Neural cell (in vitro differentiated cells): Measurements from ENCODE around the gene KIFC1.

Experiments used
- EP300 ChIP-seq: fragments of 450-650 bp; conservative IDR thresholded peaks from 2 replicates; pipeline ENCODE4 v1.6.1; 2014; ENCODE audit warnings: antibody characterized with exemption, mild to moderate bottlenecking, moderate library complexity; ENCODE audit not compliant: poor library complexity, severe bottlenecking
- EZH2 ChIP-seq: fragments of 200-600, 300-800 bp; shearing (Covaris generic), sonication (generic); IDR thresholded peaks from 2 replicates; pipeline ENCODE4 v1.6.1; 2014; ENCODE audit warnings: antibody characterized with exemption, low read length, borderline replicate concordance, mild to moderate bottlenecking; ENCODE audit not compliant: insufficient read depth, poor library complexity, severe bottlenecking
- MXI1 ChIP-seq: fragments of 450-650 bp; conservative IDR thresholded peaks from 2 replicates; pipeline ENCODE4 v1.6.1; 2014; ENCODE audit warnings: antibody characterized with exemption, mild to moderate bottlenecking; ENCODE audit not compliant: poor library complexity, severe bottlenecking
- POLR2AphosphoS5 ChIP-seq: IDR thresholded peaks from 2 replicates; pipeline ENCODE4 v1.6.1; 2012
- RAD21 ChIP-seq: fragments of 450-650 bp; conservative IDR thresholded peaks from 2 replicates; pipeline ENCODE4 v1.6.1; 2014; ENCODE audit warnings: antibody characterized with exemption, mild to moderate bottlenecking, moderate library complexity
- TAF1 ChIP-seq: IDR thresholded peaks from 2 replicates; pipeline ENCODE4 v1.6.1; 2012; ENCODE audit warnings: low read depth
- TF ChIP-seq, protein P1 (sequence below): fragments of 450-650 bp; IDR thresholded peaks from 2 replicates; pipeline ENCODE4 v1.5.1; 2014; ENCODE audit warnings: antibody characterized with exemption, mild to moderate bottlenecking, moderate library complexity; ENCODE audit not compliant: poor library complexity, severe bottlenecking
- TF ChIP-seq, protein P2 (sequence below): IDR thresholded peaks from 2 replicates; pipeline ENCODE4 v1.6.1; 2012; ENCODE audit warnings: borderline replicate concordance

DNA sequence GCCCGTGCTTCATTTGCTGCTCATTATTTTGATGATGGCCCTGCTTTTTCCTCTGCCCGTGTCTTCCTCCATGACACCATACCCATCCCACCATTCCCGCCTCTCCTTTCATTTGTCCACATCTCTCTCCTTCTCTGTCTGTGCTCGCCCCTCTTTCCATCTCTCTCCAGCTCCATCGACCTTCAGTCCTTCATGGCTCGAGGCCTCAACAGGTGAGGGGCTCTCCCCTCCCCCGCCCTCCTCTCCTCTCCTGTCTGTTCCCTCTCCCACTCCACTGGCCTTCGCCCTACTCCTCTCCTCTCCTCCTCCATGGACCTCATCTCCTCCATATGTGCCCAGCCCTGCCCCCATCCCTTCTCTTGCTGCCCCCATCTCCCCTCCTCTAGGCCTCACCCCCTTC, 50.7 kb downstream of the KIFC1 start:
- no peak for TF ChIP-seq POLR2AphosphoS5
- TF ChIP-seq, protein P1, sequence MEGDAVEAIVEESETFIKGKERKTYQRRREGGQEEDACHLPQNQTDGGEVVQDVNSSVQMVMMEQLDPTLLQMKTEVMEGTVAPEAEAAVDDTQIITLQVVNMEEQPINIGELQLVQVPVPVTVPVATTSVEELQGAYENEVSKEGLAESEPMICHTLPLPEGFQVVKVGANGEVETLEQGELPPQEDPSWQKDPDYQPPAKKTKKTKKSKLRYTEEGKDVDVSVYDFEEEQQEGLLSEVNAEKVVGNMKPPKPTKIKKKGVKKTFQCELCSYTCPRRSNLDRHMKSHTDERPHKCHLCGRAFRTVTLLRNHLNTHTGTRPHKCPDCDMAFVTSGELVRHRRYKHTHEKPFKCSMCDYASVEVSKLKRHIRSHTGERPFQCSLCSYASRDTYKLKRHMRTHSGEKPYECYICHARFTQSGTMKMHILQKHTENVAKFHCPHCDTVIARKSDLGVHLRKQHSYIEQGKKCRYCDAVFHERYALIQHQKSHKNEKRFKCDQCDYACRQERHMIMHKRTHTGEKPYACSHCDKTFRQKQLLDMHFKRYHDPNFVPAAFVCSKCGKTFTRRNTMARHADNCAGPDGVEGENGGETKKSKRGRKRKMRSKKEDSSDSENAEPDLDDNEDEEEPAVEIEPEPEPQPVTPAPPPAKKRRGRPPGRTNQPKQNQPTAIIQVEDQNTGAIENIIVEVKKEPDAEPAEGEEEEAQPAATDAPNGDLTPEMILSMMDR, result no peak
- no peak for TF ChIP-seq MXI1
- no peak for TF ChIP-seq EZH2
- TF ChIP-seq EP300, result no peak
- no peak for TF ChIP-seq TAF1
- TF ChIP-seq, protein P2, sequence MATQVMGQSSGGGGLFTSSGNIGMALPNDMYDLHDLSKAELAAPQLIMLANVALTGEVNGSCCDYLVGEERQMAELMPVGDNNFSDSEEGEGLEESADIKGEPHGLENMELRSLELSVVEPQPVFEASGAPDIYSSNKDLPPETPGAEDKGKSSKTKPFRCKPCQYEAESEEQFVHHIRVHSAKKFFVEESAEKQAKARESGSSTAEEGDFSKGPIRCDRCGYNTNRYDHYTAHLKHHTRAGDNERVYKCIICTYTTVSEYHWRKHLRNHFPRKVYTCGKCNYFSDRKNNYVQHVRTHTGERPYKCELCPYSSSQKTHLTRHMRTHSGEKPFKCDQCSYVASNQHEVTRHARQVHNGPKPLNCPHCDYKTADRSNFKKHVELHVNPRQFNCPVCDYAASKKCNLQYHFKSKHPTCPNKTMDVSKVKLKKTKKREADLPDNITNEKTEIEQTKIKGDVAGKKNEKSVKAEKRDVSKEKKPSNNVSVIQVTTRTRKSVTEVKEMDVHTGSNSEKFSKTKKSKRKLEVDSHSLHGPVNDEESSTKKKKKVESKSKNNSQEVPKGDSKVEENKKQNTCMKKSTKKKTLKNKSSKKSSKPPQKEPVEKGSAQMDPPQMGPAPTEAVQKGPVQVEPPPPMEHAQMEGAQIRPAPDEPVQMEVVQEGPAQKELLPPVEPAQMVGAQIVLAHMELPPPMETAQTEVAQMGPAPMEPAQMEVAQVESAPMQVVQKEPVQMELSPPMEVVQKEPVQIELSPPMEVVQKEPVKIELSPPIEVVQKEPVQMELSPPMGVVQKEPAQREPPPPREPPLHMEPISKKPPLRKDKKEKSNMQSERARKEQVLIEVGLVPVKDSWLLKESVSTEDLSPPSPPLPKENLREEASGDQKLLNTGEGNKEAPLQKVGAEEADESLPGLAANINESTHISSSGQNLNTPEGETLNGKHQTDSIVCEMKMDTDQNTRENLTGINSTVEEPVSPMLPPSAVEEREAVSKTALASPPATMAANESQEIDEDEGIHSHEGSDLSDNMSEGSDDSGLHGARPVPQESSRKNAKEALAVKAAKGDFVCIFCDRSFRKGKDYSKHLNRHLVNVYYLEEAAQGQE, result no peak
- TF ChIP-seq RAD21, result no peak
